Measurements from ENCODE around the gene HOXC12.

DNA sequence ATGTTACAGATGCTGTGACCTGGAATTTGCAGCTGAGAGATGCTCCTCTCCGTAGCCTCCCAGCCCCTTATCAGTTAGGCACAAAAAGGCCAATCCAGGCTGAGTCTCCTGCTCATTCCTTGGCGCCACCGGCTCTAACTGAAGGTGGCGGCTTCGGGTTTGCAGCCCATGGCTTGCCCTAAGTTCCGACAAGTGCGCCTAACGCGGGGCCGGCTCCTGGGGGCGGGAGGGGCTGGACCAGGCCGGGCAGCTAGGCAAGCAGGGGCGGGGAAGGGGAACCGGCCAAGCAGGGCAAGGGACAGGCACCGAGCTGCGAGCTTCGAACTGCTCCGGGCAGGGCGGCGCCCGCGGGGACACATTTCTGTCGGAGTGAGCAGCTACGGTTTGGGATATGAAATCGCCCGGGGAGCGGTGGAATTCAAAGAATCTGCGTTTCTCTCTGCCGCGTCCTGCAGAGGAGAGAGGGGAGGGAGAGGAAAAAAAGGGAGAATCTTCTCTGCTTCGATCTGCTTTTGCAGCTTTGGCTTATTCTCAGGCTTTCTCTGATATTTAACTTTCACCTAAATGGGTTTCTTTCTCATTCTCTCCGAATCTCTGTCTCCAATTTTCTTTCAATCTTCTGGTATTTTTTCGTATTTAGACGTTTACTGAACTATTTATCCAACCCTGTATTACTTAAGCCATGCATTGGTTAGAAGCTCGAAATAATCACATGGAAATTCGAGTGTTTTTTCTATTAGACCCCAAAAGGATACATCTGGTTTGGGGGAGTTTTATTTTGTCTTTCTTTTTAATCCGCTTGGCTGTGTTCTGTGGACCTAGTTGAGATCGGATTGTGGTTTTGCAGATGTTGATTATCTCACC is 1.6 kb upstream of the HOXC12 start:
- TF ChIP-seq, protein P1, sequence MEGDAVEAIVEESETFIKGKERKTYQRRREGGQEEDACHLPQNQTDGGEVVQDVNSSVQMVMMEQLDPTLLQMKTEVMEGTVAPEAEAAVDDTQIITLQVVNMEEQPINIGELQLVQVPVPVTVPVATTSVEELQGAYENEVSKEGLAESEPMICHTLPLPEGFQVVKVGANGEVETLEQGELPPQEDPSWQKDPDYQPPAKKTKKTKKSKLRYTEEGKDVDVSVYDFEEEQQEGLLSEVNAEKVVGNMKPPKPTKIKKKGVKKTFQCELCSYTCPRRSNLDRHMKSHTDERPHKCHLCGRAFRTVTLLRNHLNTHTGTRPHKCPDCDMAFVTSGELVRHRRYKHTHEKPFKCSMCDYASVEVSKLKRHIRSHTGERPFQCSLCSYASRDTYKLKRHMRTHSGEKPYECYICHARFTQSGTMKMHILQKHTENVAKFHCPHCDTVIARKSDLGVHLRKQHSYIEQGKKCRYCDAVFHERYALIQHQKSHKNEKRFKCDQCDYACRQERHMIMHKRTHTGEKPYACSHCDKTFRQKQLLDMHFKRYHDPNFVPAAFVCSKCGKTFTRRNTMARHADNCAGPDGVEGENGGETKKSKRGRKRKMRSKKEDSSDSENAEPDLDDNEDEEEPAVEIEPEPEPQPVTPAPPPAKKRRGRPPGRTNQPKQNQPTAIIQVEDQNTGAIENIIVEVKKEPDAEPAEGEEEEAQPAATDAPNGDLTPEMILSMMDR (IDR thresholded peaks at IDR 0.05) = no peak
- TF ChIP-seq POLR2A (IDR thresholded peaks at IDR 0.05) = no peak
